OCI-LY1 (cell line): ENCODE data around the gene S100A2.
"Not testable (repeated sequence)": the region's sequence is repeated elsewhere in the genome, so short reads cannot be mapped to it uniquely, and the experiment has no call there.

Experiments used
- CTCF ChIP-seq: fragments of 200-600 bp; sonication (generic), shearing (Covaris generic); IDR thresholded peaks from 2 replicates; pipeline ENCODE4 v1.5.1; 2017; ENCODE audit warnings: mild to moderate bottlenecking, antibody characterized with exemption, low read length, moderate library complexity, mixed read lengths
- EZH2 ChIP-seq: fragments of 200-600 bp; sonication (generic), shearing (Covaris generic); IDR thresholded peaks from 2 replicates; pipeline ENCODE4 v1.8.0; 2017; ENCODE audit warnings: borderline replicate concordance, mixed run types, mild to moderate bottlenecking, antibody characterized with exemption, low read length, moderate library complexity, mixed read lengths

GRCh38 chr1:153575081-153575491 is 9.4 kb upstream of the S100A2 start:
- TF ChIP-seq CTCF, EZH2: not testable (repeated sequence)
